Activated naive CD8-positive, alpha-beta T cell treated with anti-CD3 and anti-CD28 coated beads, Interleukin-2, amount 10 ng/mL, durations not matched to agents 7 days and 5 days (primary cell): ENCODE measurements around the gene TOX3. TPM values are rescaled to one million over a fixed set of nuclear protein-coding genes. Genes with fewer than 3 reads are reported as not detected.

ENCODE experiments used
- ATAC-seq: fragments of 150-1000 bp; cut with Tn5 transposase; one replicate; pipeline ENCODE4 v1.10.0; 2021; ENCODE audit warnings: low read depth, moderate library complexity
- POLR2A ChIA-PET: fragments of 350-600 bp; sonication (Branson Sonifier 250); formaldehyde crosslinking; loops from one replicate; lab custom pipeline; 2021; ENCODE audit warnings: antibody characterized with exemption; lab: Charles Lee
- DNase-seq: peaks from one replicate; pipeline ENCODE4 v3.0.0; 2021
- H3K27ac Mint-ChIP-seq: one replicate; pipeline ENCODE4 v1.8.0; 2022; ENCODE audit warnings: mild to moderate bottlenecking, mixed read lengths
- H3K27me3 Mint-ChIP-seq: one replicate; pipeline ENCODE4 v1.8.0; 2022; ENCODE audit warnings: mild to moderate bottlenecking, moderate library complexity, mixed read lengths
- H3K36me3 Mint-ChIP-seq: one replicate; pipeline ENCODE4 v1.8.0; 2021; ENCODE audit warnings: mild to moderate bottlenecking, mixed read lengths
- H3K4me1 Mint-ChIP-seq: one replicate; pipeline ENCODE4 v1.8.0; 2021; ENCODE audit warnings: mixed read lengths
- H3K4me3 Mint-ChIP-seq: one replicate; pipeline ENCODE4 v1.8.0; 2022; ENCODE audit warnings: mild to moderate bottlenecking, moderate library complexity, mixed read lengths
- H3K9me3 Mint-ChIP-seq: one replicate; pipeline ENCODE4 v1.8.0; 2021; ENCODE audit warnings: mixed read lengths
- total RNA-seq, 2 experiments: library from RNA; stranded (reverse); gene quantifications; one replicate each; pipeline ENCODE4 v1.2.3, GENCODE V29; 2021

The TOX3 gene
- total RNA-seq, 2 experiments from 2014 or later, result not detected

DNA sequence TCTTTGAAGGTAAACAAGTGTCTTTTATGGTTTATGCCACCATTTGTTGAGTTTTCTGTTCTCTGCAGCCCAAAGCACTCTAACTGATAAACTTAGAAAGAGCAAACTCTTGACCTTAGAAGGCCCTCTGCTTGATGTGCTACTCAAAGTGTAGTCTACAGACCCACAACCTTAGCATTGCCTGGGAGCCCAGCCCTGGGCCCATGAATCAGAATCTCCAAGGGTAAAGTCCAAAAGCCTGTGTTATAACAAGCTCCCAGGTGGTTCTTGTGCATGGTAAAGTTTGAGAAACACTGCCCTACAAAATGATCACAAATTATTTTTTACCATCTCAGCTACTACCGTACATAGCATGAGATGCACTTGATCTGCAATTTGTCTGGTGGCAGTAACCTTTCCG lies 6.0 kb downstream of the TOX3 start:
- DNase-seq, result no peak
- POLR2A ChIA-PET, result no interaction called here
- peaks cover 20% of the 10 kb centered on the region for H3K27me3 Mint-ChIP-seq

GRCh38 chr16:52539191-52539590 lies 7.8 kb downstream of the TOX3 start:
- Mint-ChIP-seq H3K4me3 (no peak overlapping the region), H3K4me1 (no peaks in the 10 kb centered on the region), H3K36me3 (no peaks in the 10 kb centered on the region), H3K27me3 (peaks cover 4% of the 10 kb centered on the region), H3K27ac (no peak overlapping the region), H3K9me3 (no peaks in the 10 kb centered on the region)
- DNase-seq, result no peak
- ATAC-seq, result no peak
- POLR2A ChIA-PET, result no interaction called here

More for the DNA sequence above, 6.0 kb downstream of the TOX3 start:
- Mint-ChIP-seq H3K4me1 (peaks cover 2% of the 10 kb centered on the region), H3K36me3 (no peaks in the 10 kb centered on the region), H3K9me3 (no peaks in the 10 kb centered on the region), H3K4me3 (no peak overlapping the region), H3K27ac (no peak overlapping the region)
- no peak for ATAC-seq

DNA sequence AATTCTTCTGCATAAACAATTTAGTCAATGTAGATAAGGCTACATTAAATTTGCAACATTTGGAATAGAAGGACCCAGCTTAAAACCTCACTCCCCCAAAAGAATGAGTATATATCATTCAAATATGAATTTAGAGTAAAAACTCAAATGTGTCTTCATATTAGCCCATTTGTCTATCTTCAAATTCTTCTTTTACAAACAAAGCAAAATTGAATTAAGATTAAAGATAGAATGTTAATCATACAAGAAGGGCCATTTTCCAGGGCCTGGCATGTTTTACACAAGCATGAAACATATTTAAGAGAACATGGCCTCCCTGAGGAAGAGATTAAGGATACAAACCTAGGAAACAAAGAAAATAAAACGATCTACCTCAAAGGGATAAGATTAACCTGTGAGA lies 8.4 kb downstream of the TOX3 start:
- POLR2A ChIA-PET, result no interaction called here
- Mint-ChIP-seq H3K27ac (no peak overlapping the region), H3K9me3 (no peaks in the 10 kb centered on the region), H3K4me1 (no peaks in the 10 kb centered on the region), H3K27me3 (peaks cover 3% of the 10 kb centered on the region), H3K4me3 (no peak overlapping the region), H3K36me3 (no peaks in the 10 kb centered on the region)
- DNase-seq (no peak), ATAC-seq (no peak)

DNA sequence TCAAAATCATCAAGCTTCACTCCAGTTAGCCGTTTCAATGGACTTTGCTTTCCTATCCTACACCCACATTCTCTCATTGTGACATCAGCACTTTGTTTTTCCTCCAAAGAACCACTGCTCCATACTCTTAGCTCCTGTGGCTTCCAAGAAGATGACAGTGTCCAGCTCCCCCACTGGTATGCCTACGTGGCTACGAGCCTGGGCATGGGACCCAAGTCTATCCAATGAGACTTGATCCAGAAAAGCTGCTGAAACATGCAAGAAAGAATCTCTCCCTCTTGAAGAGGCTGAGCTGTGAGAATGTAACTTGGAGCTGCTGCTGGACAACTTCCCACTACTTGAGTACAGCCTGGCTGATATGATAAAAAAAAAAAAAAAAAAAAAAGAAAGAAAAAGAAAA lies 9.4 kb downstream of the TOX3 start:
- DNase-seq, result no peak
- no peak overlapping the region for H3K4me3 Mint-ChIP-seq
- no peaks in the 10 kb centered on the region for H3K27me3 Mint-ChIP-seq
- POLR2A ChIA-PET, result no interaction called here
- no peaks in the 10 kb centered on the region for H3K4me1 Mint-ChIP-seq
- H3K36me3 Mint-ChIP-seq, result no peaks in the 10 kb centered on the region
- no peaks in the 10 kb centered on the region for H3K9me3 Mint-ChIP-seq
- no peak for ATAC-seq
- no peak overlapping the region for H3K27ac Mint-ChIP-seq

- peaks cover 3% of the 10 kb centered on the region for H3K9me3 Mint-ChIP-seq
- H3K27ac Mint-ChIP-seq, result no peak overlapping the region
- H3K4me1 Mint-ChIP-seq, result no peaks in the 10 kb centered on the region
- H3K27me3 Mint-ChIP-seq, result no peaks in the 10 kb centered on the region
- POLR2A ChIA-PET, result no interaction called here
- DNase-seq (no peak), ATAC-seq (no peak)
- no peak overlapping the region for H3K4me3 Mint-ChIP-seq
- H3K36me3 Mint-ChIP-seq, result no peaks in the 10 kb centered on the region
These were observed 11.9 kb downstream of the TOX3 start for GRCh38 chr16:52535076-52535475.

- no peaks in the 10 kb centered on the region for H3K4me1 Mint-ChIP-seq
- H3K27me3 Mint-ChIP-seq, result no peaks in the 10 kb centered on the region
- no peak overlapping the region for H3K4me3 Mint-ChIP-seq
- no peak overlapping the region for H3K27ac Mint-ChIP-seq
- DNase-seq (no peak), ATAC-seq (no peak)
- H3K36me3 Mint-ChIP-seq, result no peaks in the 10 kb centered on the region
- H3K9me3 Mint-ChIP-seq, result peaks cover 3% of the 10 kb centered on the region
- POLR2A ChIA-PET, result no interaction called here
These were observed 13.6 kb downstream of the TOX3 start for GRCh38 chr16:52533296-52533695.

DNA sequence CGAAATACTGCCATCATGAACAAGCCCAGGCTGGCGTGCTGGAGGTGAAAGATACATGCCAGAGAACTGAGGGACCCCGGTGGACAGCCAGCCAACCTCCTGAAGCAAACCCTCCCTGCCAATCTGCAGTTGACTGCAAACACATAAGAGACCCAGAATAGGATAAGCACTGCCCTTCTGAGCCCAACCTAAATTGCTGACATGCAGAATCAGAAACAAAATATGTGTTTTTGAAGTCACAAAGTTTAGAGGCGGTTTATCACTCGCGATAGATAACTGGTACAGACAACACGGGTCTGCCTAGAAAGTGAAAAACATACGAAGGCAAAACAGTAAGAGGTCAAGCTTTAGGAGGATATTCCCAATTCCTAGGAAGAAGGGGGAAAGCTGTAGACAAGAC lies 14.6 kb downstream of the TOX3 start:
- Mint-ChIP-seq H3K36me3 (no peaks in the 10 kb centered on the region), H3K9me3 (peaks cover 3% of the 10 kb centered on the region), H3K27me3 (no peaks in the 10 kb centered on the region), H3K4me3 (no peak overlapping the region), H3K4me1 (no peaks in the 10 kb centered on the region), H3K27ac (no peak overlapping the region)
- ATAC-seq (no peak), DNase-seq (no peak)
- POLR2A ChIA-PET, result no interaction called here

- ATAC-seq (no peak), DNase-seq (no peak)
- Mint-ChIP-seq H3K4me1 (no peaks in the 10 kb centered on the region), H3K27ac (no peak overlapping the region), H3K36me3 (no peaks in the 10 kb centered on the region), H3K9me3 (peaks cover 3% of the 10 kb centered on the region), H3K27me3 (no peaks in the 10 kb centered on the region), H3K4me3 (no peak overlapping the region)
- POLR2A ChIA-PET, result no interaction called here
These were observed 17.7 kb downstream of the TOX3 start for GRCh38 chr16:52529226-52529625.

DNA sequence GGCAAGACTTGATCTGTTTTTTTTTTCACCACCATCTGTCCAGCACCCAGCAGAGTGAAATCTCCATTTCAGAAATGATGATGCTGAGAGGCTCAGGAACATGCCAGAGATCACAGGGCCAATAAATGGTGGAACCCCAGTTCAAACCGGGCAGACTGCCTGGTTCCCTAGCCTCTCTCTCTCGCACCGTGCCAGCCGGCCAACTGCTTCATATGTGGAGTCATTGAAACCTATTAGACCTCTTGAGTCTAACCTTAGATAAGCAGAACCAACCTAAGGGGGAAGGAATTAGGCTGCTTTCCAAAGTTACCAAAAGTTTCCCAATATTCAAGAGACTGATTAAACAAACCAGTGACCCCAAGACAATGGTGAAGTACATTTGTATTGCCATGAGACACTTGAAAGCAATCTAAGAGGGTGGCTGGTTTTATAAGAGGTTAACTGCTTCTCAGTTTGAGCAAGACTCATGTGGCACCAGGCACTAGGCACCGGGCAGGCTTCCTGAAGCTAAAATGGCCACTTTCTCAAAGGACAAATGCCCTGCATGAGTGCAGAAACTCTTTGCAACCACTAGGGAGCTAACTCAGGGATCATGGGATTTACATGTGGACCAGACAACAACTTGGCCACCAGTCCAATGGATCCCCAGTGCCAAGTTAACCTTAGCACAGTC lies 18.4 kb downstream of the TOX3 start:
- no peak for ATAC-seq
- Mint-ChIP-seq H3K27me3 (no peaks in the 10 kb centered on the region), H3K4me1 (no peaks in the 10 kb centered on the region), H3K36me3 (no peaks in the 10 kb centered on the region), H3K4me3 (no peak overlapping the region), H3K27ac (no peak overlapping the region), H3K9me3 (peaks cover 3% of the 10 kb centered on the region)
- POLR2A ChIA-PET, result no interaction called here
- no peak for DNase-seq

GRCh38 chr16:52526830-52527229 lies 20.1 kb downstream of the TOX3 start:
- no peaks in the 10 kb centered on the region for H3K4me1 Mint-ChIP-seq
- ATAC-seq, result no peak
- H3K27me3 Mint-ChIP-seq, result no peaks in the 10 kb centered on the region
- H3K9me3 Mint-ChIP-seq, result peaks cover 3% of the 10 kb centered on the region
- no peaks in the 10 kb centered on the region for H3K36me3 Mint-ChIP-seq
- DNase-seq, result no peak
- POLR2A ChIA-PET, result no interaction called here
- H3K27ac Mint-ChIP-seq, result no peak overlapping the region
- H3K4me3 Mint-ChIP-seq, result no peak overlapping the region

- H3K9me3 Mint-ChIP-seq, result peaks cover 3% of the 10 kb centered on the region
- no peaks in the 10 kb centered on the region for H3K4me1 Mint-ChIP-seq
- H3K27ac Mint-ChIP-seq, result no peak overlapping the region
- no peak overlapping the region for H3K4me3 Mint-ChIP-seq
- H3K36me3 Mint-ChIP-seq, result no peaks in the 10 kb centered on the region
- H3K27me3 Mint-ChIP-seq, result no peaks in the 10 kb centered on the region
- POLR2A ChIA-PET, result no interaction called here
- no peak for DNase-seq
- ATAC-seq, result no peak
These were observed 20.7 kb downstream of the TOX3 start for GRCh38 chr16:52526116-52526828.

GRCh38 chr16:52521570-52521969 lies 25.4 kb downstream of the TOX3 start:
- Mint-ChIP-seq H3K4me3 (no peak overlapping the region), H3K4me1 (no peaks in the 10 kb centered on the region), H3K9me3 (no peaks in the 10 kb centered on the region), H3K27me3 (no peaks in the 10 kb centered on the region), H3K36me3 (no peaks in the 10 kb centered on the region), H3K27ac (no peak overlapping the region)
- DNase-seq (no peak), ATAC-seq (no peak)
- POLR2A ChIA-PET, result no interaction called here

- DNase-seq, result no peak
- ATAC-seq, result no peak
- Mint-ChIP-seq H3K36me3 (no peaks in the 10 kb centered on the region), H3K4me1 (no peaks in the 10 kb centered on the region), H3K4me3 (no peak overlapping the region), H3K27me3 (no peaks in the 10 kb centered on the region), H3K9me3 (no peaks in the 10 kb centered on the region), H3K27ac (no peak overlapping the region)
- POLR2A ChIA-PET, result no interaction called here
These were observed 28.1 kb downstream of the TOX3 start for GRCh38 chr16:52518884-52519283.

GRCh38 chr16:52515068-52515671 lies 31.8 kb downstream of the TOX3 start:
- H3K4me3 Mint-ChIP-seq, result no peak overlapping the region
- H3K27me3 Mint-ChIP-seq, result no peaks in the 10 kb centered on the region
- H3K27ac Mint-ChIP-seq, result no peak overlapping the region
- H3K9me3 Mint-ChIP-seq, result no peaks in the 10 kb centered on the region
- no peaks in the 10 kb centered on the region for H3K4me1 Mint-ChIP-seq
- H3K36me3 Mint-ChIP-seq, result no peaks in the 10 kb centered on the region
- ATAC-seq, result no peak
- DNase-seq, result no peak
- POLR2A ChIA-PET, result no interaction called here
